ENCODE measurements around the gene KIR2DL1.

DNA sequence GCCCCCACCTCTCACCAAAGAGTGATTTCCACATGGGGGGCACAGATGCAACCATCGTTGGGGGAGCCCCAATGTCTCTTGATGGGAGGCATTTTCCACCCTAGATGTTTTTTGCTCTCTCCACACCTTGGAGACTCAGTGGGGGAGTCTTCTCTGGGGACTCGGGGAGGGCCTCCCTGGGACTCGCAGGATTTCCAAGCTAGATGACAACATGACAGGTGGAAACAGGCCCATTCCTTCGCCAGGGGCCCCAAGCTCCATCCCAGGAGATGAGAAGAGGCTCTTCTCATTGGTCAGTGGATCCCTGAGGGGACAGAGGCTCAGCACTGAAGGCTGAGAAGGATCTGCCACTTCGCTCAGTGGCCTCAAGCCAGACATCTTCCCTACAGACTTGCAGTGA, 21.1 kb downstream of the KIR2DL1 start:
- TF ChIP-seq CTCF (conservative IDR thresholded peaks at IDR 0.05; ENCODE audit: low read length): no peak
- no peak for TF ChIP-seq EZH2phosphoT487 (IDR thresholded peaks at IDR 0.05; ENCODE audit: borderline replicate concordance, low read depth, low read length)

Data from OCI-LY7 (cell line).